Measurements from ENCODE around the gene TMEM72. TPM values are rescaled to one million over a fixed set of nuclear protein-coding genes. Genes with fewer than 3 reads are reported as not detected.

TMEM72 gene
- total RNA-seq, 1 donor from 2014 or later: not detected

DNA sequence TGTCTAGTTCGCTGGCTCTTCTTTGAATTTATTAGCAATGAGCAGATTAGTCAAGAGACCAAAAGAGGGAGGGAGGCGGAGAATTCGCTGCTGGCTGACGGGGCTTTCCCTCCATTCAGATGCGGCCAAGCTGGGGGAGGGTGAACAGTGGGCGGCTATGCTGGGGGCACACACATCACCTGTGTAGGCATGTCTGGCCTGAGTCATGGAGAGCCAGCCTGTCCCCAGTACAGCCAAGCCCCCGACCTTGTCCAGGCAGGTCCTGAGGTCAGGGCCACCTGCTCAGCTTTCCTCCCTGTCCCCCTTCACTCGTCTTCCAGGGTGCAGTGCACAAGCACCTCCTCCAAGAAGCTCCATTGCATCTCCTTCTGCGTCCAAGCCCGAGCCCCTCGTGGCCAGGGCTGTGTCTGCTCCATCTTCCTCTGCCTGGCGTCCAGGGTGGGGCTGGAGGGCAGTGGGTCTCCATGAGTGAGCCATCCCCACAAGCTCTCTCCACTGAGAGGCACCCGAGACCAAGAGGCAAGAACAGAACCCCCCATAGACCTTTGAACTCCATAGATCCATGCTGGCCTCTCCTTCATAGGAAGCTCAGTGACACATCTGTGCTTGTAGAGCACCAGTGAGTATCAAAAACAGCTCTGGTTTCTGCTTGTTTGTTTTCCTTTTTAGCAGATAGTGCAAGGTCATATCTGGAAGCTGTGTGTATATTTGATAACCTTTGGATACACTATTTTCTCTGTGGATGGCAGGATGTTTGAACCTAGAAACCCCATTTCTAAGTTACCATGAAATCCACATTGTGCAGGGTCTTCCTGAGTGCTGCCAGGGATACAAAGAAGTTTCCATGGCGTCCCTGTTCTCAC lies 69.4 kb downstream of the TMEM72 start:
- FAIRE-seq (no peak), DNase-seq (ENCODE audit: low read depth) (no peak)
- H3K4me1 ChIP-seq (ENCODE audit: insufficient read depth, low read length): peaks cover 63% of the 10 kb centered on the region
- Mint-ChIP-seq H3K36me3 (ENCODE audit: low read depth, unreplicated experiment) (peaks cover 8% of the 10 kb centered on the region), H3K27ac (ENCODE audit: unreplicated experiment) (peak overlapping the region; percentile 99), H3K4me3 (ENCODE audit: unreplicated experiment) (peak overlapping the region; percentile 5), H3K9me3 (ENCODE audit: unreplicated experiment) (peaks cover 4% of the 10 kb centered on the region), H3K4me1 (ENCODE audit: low read depth, unreplicated experiment) (peaks cover 72% of the 10 kb centered on the region), H3K27me3 (ENCODE audit: low read depth, unreplicated experiment) (no peaks in the 10 kb centered on the region)
- H3K4me2 ChIP-seq (ENCODE audit: low read length): peak overlapping the region; percentile 72
- no peaks in the 10 kb centered on the region for H3K79me2 ChIP-seq (ENCODE audit: insufficient read depth, low read length)
- H3K27ac ChIP-seq (ENCODE audit: low read depth, low read length): peak overlapping the region; percentile 90
- no peaks in the 10 kb centered on the region for H4K20me1 ChIP-seq (ENCODE audit: insufficient read depth, low read length)
- H3K27me3 ChIP-seq (ENCODE audit: insufficient read depth, low read length): no peaks in the 10 kb centered on the region
- H2AFZ ChIP-seq (ENCODE audit: low read depth, low read length): no peak overlapping the region
- TF ChIP-seq, protein P1, sequence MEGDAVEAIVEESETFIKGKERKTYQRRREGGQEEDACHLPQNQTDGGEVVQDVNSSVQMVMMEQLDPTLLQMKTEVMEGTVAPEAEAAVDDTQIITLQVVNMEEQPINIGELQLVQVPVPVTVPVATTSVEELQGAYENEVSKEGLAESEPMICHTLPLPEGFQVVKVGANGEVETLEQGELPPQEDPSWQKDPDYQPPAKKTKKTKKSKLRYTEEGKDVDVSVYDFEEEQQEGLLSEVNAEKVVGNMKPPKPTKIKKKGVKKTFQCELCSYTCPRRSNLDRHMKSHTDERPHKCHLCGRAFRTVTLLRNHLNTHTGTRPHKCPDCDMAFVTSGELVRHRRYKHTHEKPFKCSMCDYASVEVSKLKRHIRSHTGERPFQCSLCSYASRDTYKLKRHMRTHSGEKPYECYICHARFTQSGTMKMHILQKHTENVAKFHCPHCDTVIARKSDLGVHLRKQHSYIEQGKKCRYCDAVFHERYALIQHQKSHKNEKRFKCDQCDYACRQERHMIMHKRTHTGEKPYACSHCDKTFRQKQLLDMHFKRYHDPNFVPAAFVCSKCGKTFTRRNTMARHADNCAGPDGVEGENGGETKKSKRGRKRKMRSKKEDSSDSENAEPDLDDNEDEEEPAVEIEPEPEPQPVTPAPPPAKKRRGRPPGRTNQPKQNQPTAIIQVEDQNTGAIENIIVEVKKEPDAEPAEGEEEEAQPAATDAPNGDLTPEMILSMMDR (IDR thresholded peaks at IDR 0.05; ENCODE audit: insufficient read depth, low read depth, low read length): no peak
- no peak for TF ChIP-seq EZH2 (IDR thresholded peaks at IDR 0.05; ENCODE audit: insufficient read depth, low read length)
- no peaks in the 10 kb centered on the region for H3K9me3 ChIP-seq (ENCODE audit: insufficient read depth, low read depth, low read length)
- no peaks in the 10 kb centered on the region for H3K36me3 ChIP-seq (ENCODE audit: insufficient read depth, low read length)
- no peak overlapping the region for H3K4me3 ChIP-seq (ENCODE audit: insufficient read depth, low read depth, low read length)
- peak overlapping the region; percentile 61 for H3K9ac ChIP-seq (ENCODE audit: low read length)

DNA sequence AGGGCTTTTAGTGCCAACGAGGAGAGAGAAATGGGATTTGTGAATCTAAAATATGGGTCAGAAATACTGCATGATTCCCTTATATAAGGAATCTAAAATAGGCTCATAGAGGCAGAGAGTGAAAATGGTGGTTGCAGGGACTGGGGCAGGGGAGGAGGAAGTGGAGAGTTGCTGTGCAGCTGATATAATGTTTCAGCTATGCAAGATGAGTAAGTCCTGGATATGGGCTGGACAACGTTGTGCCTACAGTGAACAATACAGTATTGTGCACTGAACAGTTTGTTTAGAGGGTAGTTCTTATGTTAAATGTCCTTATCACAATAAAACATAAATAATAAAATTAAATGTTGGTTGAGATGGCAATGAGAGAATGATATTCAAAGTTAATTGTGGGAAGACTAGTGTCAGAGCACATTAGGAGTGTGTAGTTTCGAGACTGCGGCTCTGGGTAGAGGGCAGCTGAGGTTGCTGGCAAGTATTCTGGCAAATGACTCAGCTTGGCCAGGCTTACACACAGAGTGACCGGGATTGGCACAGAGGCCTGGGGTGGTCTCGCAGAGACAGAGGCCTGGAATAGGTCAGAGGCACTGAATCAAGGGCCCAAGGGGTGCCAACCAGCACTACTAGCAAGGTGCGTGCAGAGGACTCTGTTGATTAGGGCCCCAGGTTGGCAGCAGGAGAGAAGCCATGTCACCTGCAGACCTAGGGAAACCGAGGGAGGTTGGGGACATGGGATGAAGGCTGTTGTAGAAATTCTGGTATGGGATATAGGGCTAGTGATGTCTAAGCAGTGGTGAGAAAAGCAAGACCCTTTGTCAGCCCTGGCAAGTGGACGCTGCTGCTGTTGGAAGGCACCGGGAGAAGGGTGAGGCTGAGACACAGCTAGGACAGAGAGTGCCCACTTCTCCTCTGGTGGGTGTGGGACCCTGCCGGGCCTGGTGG lies 70.3 kb downstream of the TMEM72 start:
- Histone ChIP-seq H4K20me1 (ENCODE audit: insufficient read depth, low read length) (no peaks in the 10 kb centered on the region), H2AFZ (ENCODE audit: low read depth, low read length) (peak overlapping the region; percentile 51), H3K4me2 (ENCODE audit: low read length) (peak overlapping the region; percentile 72), H3K27me3 (ENCODE audit: insufficient read depth, low read length) (no peaks in the 10 kb centered on the region), H3K9ac (ENCODE audit: low read length) (peak overlapping the region; percentile 61), H3K4me1 (ENCODE audit: insufficient read depth, low read length) (peaks cover 57% of the 10 kb centered on the region), H3K79me2 (ENCODE audit: insufficient read depth, low read length) (no peaks in the 10 kb centered on the region), H3K9me3 (ENCODE audit: insufficient read depth, low read depth, low read length) (no peaks in the 10 kb centered on the region), H3K4me3 (ENCODE audit: insufficient read depth, low read depth, low read length) (no peak overlapping the region), H3K36me3 (ENCODE audit: insufficient read depth, low read length) (no peaks in the 10 kb centered on the region), H3K27ac (ENCODE audit: low read depth, low read length) (peak overlapping the region; percentile 90)
- no peak for TF ChIP-seq EZH2 (IDR thresholded peaks at IDR 0.05; ENCODE audit: insufficient read depth, low read length)
- TF ChIP-seq, protein P1 (IDR thresholded peaks at IDR 0.05; ENCODE audit: insufficient read depth, low read depth, low read length): no peak
- peak overlapping the region; percentile 40 for H3K4me3 Mint-ChIP-seq (ENCODE audit: unreplicated experiment)
- peaks cover 9% of the 10 kb centered on the region for H3K36me3 Mint-ChIP-seq (ENCODE audit: low read depth, unreplicated experiment)
- peak overlapping the region; percentile 99 for H3K27ac Mint-ChIP-seq (ENCODE audit: unreplicated experiment)
- peaks cover 74% of the 10 kb centered on the region for H3K4me1 Mint-ChIP-seq (ENCODE audit: low read depth, unreplicated experiment)
- peaks cover 4% of the 10 kb centered on the region for H3K9me3 Mint-ChIP-seq (ENCODE audit: unreplicated experiment)
- peak; percentile 91 for FAIRE-seq
- H3K27me3 Mint-ChIP-seq (ENCODE audit: low read depth, unreplicated experiment): no peaks in the 10 kb centered on the region
- peak; percentile 93 for DNase-seq (ENCODE audit: low read depth)
